HCT116 (cell line): ENCODE data around the gene IL2RG. TPM values are rescaled to one million over a fixed set of nuclear protein-coding genes. Genes with fewer than 3 reads are reported as not detected.

ENCODE experiments used
- CEBPB ChIP-seq: IDR thresholded peaks from 2 replicates; pipeline ENCODE4 v1.6.1; 2012; ENCODE audit warnings: low read depth
- EGR1 ChIP-seq: IDR thresholded peaks from 2 replicates; pipeline ENCODE4 v1.6.1; 2012; ENCODE audit warnings: low read depth
- FOSL1 ChIP-seq: IDR thresholded peaks from 2 replicates; pipeline ENCODE4 v1.6.1; 2012; ENCODE audit warnings: low read depth
- POLR2A ChIP-seq: IDR thresholded peaks from 2 replicates; pipeline ENCODE4 v1.7.0; 2011; ENCODE audit warnings: borderline replicate concordance; ENCODE audit not compliant: insufficient read depth, insufficient read length; ENCODE audit errors: extremely low read depth
- SP1 ChIP-seq: IDR thresholded peaks from 2 replicates; pipeline ENCODE4 v1.6.1; 2012; ENCODE audit warnings: low read depth
- TCF7L2 ChIP-seq: IDR thresholded peaks from 2 replicates; pipeline ENCODE4 v1.7.0; 2011; ENCODE audit warnings: borderline replicate concordance, inconsistent platforms; ENCODE audit not compliant: insufficient read depth, insufficient read length; ENCODE audit errors: extremely low read depth
- ZNF274 ChIP-seq: fragments of 200-500 bp; sonication (Bioruptor generic); IDR thresholded peaks from 2 replicates; pipeline ENCODE4 v1.6.1; 2014; ENCODE audit warnings: mild to moderate bottlenecking, low read depth, low read length, inconsistent platforms
- total RNA-seq: library from RNA; stranded (reverse); gene quantifications from one replicate; pipeline ENCODE4 v1.2.1, GENCODE V29; 2021; ENCODE audit not compliant: unreplicated experiment
- TF ChIP-seq, protein P1 (sequence below): IDR thresholded peaks from 2 replicates; pipeline ENCODE4 v1.6.1; 2011; ENCODE audit warnings: mild to moderate bottlenecking, low read length, moderate library complexity; ENCODE audit not compliant: insufficient replicate concordance; ENCODE audit errors: extremely low read depth
- TF ChIP-seq, protein P2 (sequence below), 3 experiments: fragments of 200-600 bp in 1 of 3; sonication (generic) in 1 of 3; IDR thresholded peaks in 2 of 3; conservative IDR thresholded peaks in 1 of 3; 2 replicates each; pipeline ENCODE4 v1.5.1; 2012 to 2017; ENCODE audit warnings: low read depth in 2 of 3, low read length in 2 of 3, antibody characterized with exemption in 1 of 3, borderline replicate concordance in 1 of 3, control low read depth in 1 of 3, mild to moderate bottlenecking in 1 of 3, mixed read lengths in 1 of 3, mixed run types in 1 of 3, moderate library complexity in 1 of 3; ENCODE audit not compliant: insufficient read depth in 1 of 3
- TF ChIP-seq, protein P3 (sequence below): IDR thresholded peaks from 2 replicates; pipeline ENCODE4 v1.6.1; 2012

Gene IL2RG
- total RNA-seq, 1 experiment from 2014 or later = 0.64 TPM

DNA sequence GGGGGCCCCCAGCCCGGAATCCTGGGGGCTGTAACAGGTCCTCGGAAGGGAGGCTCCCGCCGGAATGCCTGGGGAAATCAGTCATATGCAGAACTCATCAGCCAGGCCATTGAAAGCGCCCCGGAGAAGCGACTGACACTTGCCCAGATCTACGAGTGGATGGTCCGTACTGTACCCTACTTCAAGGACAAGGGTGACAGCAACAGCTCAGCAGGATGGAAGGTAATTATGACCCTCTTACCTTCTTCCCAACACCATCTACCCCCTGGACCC, 14.7 kb downstream of the IL2RG start (continued):
- TF ChIP-seq, protein P1, sequence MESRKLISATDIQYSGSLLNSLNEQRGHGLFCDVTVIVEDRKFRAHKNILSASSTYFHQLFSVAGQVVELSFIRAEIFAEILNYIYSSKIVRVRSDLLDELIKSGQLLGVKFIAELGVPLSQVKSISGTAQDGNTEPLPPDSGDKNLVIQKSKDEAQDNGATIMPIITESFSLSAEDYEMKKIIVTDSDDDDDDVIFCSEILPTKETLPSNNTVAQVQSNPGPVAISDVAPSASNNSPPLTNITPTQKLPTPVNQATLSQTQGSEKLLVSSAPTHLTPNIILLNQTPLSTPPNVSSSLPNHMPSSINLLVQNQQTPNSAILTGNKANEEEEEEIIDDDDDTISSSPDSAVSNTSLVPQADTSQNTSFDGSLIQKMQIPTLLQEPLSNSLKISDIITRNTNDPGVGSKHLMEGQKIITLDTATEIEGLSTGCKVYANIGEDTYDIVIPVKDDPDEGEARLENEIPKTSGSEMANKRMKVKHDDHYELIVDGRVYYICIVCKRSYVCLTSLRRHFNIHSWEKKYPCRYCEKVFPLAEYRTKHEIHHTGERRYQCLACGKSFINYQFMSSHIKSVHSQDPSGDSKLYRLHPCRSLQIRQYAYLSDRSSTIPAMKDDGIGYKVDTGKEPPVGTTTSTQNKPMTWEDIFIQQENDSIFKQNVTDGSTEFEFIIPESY = no peak
- TF ChIP-seq CEBPB (no peak), POLR2A (no peak), SP1 (no peak), EGR1 (no peak), TCF7L2 (no peak), ZNF274 (no peak), FOSL1 (no peak)
- TF ChIP-seq, protein P2, sequence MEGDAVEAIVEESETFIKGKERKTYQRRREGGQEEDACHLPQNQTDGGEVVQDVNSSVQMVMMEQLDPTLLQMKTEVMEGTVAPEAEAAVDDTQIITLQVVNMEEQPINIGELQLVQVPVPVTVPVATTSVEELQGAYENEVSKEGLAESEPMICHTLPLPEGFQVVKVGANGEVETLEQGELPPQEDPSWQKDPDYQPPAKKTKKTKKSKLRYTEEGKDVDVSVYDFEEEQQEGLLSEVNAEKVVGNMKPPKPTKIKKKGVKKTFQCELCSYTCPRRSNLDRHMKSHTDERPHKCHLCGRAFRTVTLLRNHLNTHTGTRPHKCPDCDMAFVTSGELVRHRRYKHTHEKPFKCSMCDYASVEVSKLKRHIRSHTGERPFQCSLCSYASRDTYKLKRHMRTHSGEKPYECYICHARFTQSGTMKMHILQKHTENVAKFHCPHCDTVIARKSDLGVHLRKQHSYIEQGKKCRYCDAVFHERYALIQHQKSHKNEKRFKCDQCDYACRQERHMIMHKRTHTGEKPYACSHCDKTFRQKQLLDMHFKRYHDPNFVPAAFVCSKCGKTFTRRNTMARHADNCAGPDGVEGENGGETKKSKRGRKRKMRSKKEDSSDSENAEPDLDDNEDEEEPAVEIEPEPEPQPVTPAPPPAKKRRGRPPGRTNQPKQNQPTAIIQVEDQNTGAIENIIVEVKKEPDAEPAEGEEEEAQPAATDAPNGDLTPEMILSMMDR (IDR thresholded peaks at IDR 0.05 in 2 of 3, conservative IDR thresholded peaks at IDR 0.05 in 1 of 3; ENCODE audit: borderline replicate concordance in 1 of 3, insufficient read depth in 1 of 3, low read depth in 2 of 3, low read length in 2 of 3) = no peak
- TF ChIP-seq, protein P3, sequence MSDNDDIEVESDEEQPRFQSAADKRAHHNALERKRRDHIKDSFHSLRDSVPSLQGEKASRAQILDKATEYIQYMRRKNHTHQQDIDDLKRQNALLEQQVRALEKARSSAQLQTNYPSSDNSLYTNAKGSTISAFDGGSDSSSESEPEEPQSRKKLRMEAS = no peak
